OCI-LY3 (cell line): ENCODE results near the gene RBM8A.

Source experiments
- H2AFZ ChIP-seq: fragments of 200-600, 300-600 bp; shearing (Covaris generic); 2 replicates; pipeline ENCODE4 v1.6.0; 2014; ENCODE audit warnings: antibody characterized with exemption, low read depth, low read length
- H3K27ac ChIP-seq: fragments of 200-600, 300-600 bp; sonication (generic); 2 replicates; pipeline ENCODE4 v1.5.1; 2014; ENCODE audit warnings: mild to moderate bottlenecking, low read length, moderate library complexity, mixed read lengths
- H3K27me3 ChIP-seq: fragments of 200-600, 300-600 bp; sonication (generic); 2 replicates; pipeline ENCODE4 v1.6.1; 2014; ENCODE audit warnings: low read depth, low read length, mixed read lengths
- H3K36me3 ChIP-seq: fragments of 200-600, 300-600 bp; sonication (generic); replicated peaks from 2 replicates; pipeline ENCODE3; 2014; ENCODE audit warnings: low read depth, low read length, mixed read lengths
- H3K4me1 ChIP-seq: fragments of 300-600, 200-600 bp; sonication (generic); 2 replicates; pipeline ENCODE4 v1.6.1; 2014; ENCODE audit warnings: low read length, mixed read lengths
- H3K4me2 ChIP-seq: fragments of 200-600, 300-600 bp; sonication (generic); 2 replicates; pipeline ENCODE4 v1.6.1; 2014; ENCODE audit warnings: low read length, mixed read lengths
- H3K4me3 ChIP-seq: fragments of 300-600, 200-600 bp; sonication (generic); 2 replicates; pipeline ENCODE4 v1.5.1; 2014; ENCODE audit warnings: antibody characterized with exemption, mild to moderate bottlenecking, low read length, moderate library complexity
- H3K79me2 ChIP-seq: fragments of 300-600, 200-600 bp; shearing (Covaris generic); 2 replicates; pipeline ENCODE4 v1.6.1; 2014; ENCODE audit warnings: mild to moderate bottlenecking, low read length, mixed read lengths
- H3K9ac ChIP-seq: fragments of 300-600, 200-600 bp; shearing (Covaris generic); 2 replicates; pipeline ENCODE4 v1.6.0; 2014; ENCODE audit warnings: mild to moderate bottlenecking, low read length, moderate library complexity
- H3K9me3 ChIP-seq: fragments of 200-600, 300-600 bp; shearing (Covaris generic); 2 replicates; pipeline ENCODE4 v1.6.1; 2014; ENCODE audit warnings: low read length, mixed read lengths; ENCODE audit not compliant: insufficient read depth
- H4K20me1 ChIP-seq: fragments of 200-600, 300-600 bp; sonication (generic); 2 replicates; pipeline ENCODE4 v1.6.1; 2016; ENCODE audit warnings: low read length, mixed read lengths; ENCODE audit not compliant: insufficient read depth
- CTCF ChIP-seq: fragments of 200-600, 300-600 bp; sonication (generic); IDR thresholded peaks from 2 replicates; pipeline ENCODE4 v1.5.1; 2014; ENCODE audit warnings: antibody characterized with exemption, low read length, low read depth
- EZH2phosphoT487 ChIP-seq: fragments of 200-600 bp; shearing (Covaris generic); IDR thresholded peaks from 2 replicates; pipeline ENCODE4 v1.6.1; 2018; ENCODE audit warnings: antibody characterized with exemption, mixed run types, low read depth

RBM8A gene

GRCh38 chr1:145895471-145895870 is 31.8 kb downstream of the RBM8A start:
- no peak for TF ChIP-seq EZH2phosphoT487
- no peak for TF ChIP-seq CTCF
- H3K36me3 ChIP-seq = no peaks in the 10 kb centered on the region
- no peak overlapping the region for H3K4me2 ChIP-seq
- H3K79me2 ChIP-seq = no peaks in the 10 kb centered on the region
- H3K4me3 ChIP-seq = no peak overlapping the region
- no peak overlapping the region for H3K27ac ChIP-seq
- no peaks in the 10 kb centered on the region for H3K9me3 ChIP-seq
- H3K9ac ChIP-seq = no peak overlapping the region
- no peaks in the 10 kb centered on the region for H3K27me3 ChIP-seq
- H4K20me1 ChIP-seq = no peaks in the 10 kb centered on the region
- H3K4me1 ChIP-seq = no peaks in the 10 kb centered on the region
- H2AFZ ChIP-seq = no peak overlapping the region

- H3K79me2 ChIP-seq = no peaks in the 10 kb centered on the region
- H2AFZ ChIP-seq = no peak overlapping the region
- no peaks in the 10 kb centered on the region for H3K9me3 ChIP-seq
- TF ChIP-seq EZH2phosphoT487 (no peak), CTCF (no peak)
- no peaks in the 10 kb centered on the region for H3K27me3 ChIP-seq
- no peak overlapping the region for H3K9ac ChIP-seq
- H3K4me1 ChIP-seq = no peaks in the 10 kb centered on the region
- no peak overlapping the region for H3K4me2 ChIP-seq
- no peak overlapping the region for H3K27ac ChIP-seq
- H3K36me3 ChIP-seq = no peaks in the 10 kb centered on the region
- H4K20me1 ChIP-seq = no peaks in the 10 kb centered on the region
- H3K4me3 ChIP-seq = no peak overlapping the region
Observed at GRCh38 chr1:145893306-145894055, 33.8 kb downstream of the RBM8A start.

GRCh38 chr1:145892486-145893087 is 34.7 kb downstream of the RBM8A start:
- Histone ChIP-seq H3K4me2 (no peak overlapping the region), H3K9ac (no peak overlapping the region), H4K20me1 (no peaks in the 10 kb centered on the region), H2AFZ (no peak overlapping the region), H3K36me3 (no peaks in the 10 kb centered on the region), H3K79me2 (no peaks in the 10 kb centered on the region), H3K27me3 (no peaks in the 10 kb centered on the region), H3K9me3 (no peaks in the 10 kb centered on the region), H3K4me3 (no peak overlapping the region), H3K4me1 (no peaks in the 10 kb centered on the region), H3K27ac (no peak overlapping the region)
- TF ChIP-seq EZH2phosphoT487 = no peak
- no peak for TF ChIP-seq CTCF

- Histone ChIP-seq H4K20me1 (no peaks in the 10 kb centered on the region), H3K4me1 (no peaks in the 10 kb centered on the region), H3K36me3 (no peaks in the 10 kb centered on the region), H3K27ac (no peak overlapping the region), H3K4me2 (no peak overlapping the region), H3K9ac (no peak overlapping the region), H3K4me3 (no peak overlapping the region), H3K27me3 (no peaks in the 10 kb centered on the region), H3K9me3 (no peaks in the 10 kb centered on the region), H3K79me2 (no peaks in the 10 kb centered on the region), H2AFZ (no peak overlapping the region)
- TF ChIP-seq EZH2phosphoT487 (no peak), CTCF (peak; percentile 94)
Observed at GRCh38 chr1:145891587-145892485, 35.4 kb downstream of the RBM8A start.
